ENCODE measurements around the gene ANKMY1.

DNA sequence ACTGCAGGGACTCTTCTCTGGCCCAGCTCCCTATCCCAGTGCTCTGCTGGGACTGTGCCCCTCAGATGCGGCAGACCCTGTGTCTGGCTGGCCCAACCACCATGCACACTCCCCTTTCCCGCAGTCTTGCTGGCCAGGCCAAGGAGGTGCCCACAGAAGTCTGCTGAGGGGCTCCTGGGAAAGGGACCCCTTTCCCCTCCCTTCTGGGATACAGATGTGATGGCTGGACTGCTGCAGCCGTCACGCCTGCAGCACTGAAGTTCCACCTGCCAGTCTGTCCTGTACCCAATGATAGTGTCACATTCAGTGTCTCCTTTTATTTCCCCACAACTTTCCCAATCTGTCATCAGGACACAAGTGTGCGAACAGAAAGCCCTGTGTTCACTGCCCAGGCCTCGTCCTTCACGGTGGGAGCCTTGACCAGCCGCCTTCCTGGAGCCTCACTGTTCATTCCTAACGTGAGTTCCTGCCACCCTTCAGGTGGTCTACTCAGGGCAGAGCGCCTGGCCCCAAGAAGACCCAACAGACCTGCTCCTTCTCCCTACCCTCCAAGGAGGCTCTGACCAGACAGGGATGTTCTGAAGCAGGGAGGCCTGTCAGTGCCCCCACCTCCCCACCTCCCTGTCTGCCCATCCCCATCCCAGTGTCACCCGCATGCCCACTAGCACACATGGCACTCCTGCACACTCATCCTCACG lies 47.1 kb downstream of the ANKMY1 start:
- no peak for TF ChIP-seq NFAT5 (CRISPR knock-in tag; IDR thresholded peaks at IDR 0.05)
- TF ChIP-seq, protein P1, sequence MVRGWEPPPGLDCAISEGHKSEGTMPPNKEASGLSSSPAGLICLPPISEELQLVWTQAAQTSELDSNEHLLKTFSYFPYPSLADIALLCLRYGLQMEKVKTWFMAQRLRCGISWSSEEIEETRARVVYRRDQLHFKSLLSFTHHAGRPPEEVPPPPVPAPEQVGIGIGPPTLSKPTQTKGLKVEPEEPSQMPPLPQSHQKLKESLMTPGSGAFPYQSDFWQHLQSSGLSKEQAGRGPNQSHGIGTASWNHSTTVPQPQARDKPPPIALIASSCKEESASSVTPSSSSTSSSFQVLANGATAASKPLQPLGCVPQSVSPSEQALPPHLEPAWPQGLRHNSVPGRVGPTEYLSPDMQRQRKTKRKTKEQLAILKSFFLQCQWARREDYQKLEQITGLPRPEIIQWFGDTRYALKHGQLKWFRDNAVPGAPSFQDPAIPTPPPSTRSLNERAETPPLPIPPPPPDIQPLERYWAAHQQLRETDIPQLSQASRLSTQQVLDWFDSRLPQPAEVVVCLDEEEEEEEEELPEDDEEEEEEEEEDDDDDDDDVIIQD (CRISPR knock-in tag; IDR thresholded peaks at IDR 0.05; ENCODE audit: low read depth): no peak
- no peak for TF ChIP-seq ZNF777 (CRISPR knock-in tag; IDR thresholded peaks at IDR 0.05)
- no peak for TF ChIP-seq ZNF263 (CRISPR knock-in tag; IDR thresholded peaks at IDR 0.05)

All from HepG2 (cell line).